CD14-positive monocyte (primary cell): ENCODE results near the gene FHL3. TPM values are rescaled to one million over a fixed set of nuclear protein-coding genes. Genes with fewer than 3 reads are reported as not detected.
A peak's percentile ranks its signal among the peaks of the same experiment; 100 is the strongest.

Experiments used
- DNase-seq, 3 donors: peaks; one replicate each; pipeline ENCODE4 v3.0.0-alpha.2; 2011 to 2022
- H2AFZ ChIP-seq: 2 replicates; pipeline ENCODE4 v1.6.0; 2012; ENCODE audit warnings: mild to moderate bottlenecking, low read depth, low read length, inconsistent platforms; ENCODE audit not compliant: insufficient read depth, poor library complexity, severe bottlenecking
- H3K27ac ChIP-seq, 2 donors: 1 replicate in 1 of 2; 2 replicates in 1 of 2; pipeline ENCODE4 v1.5.1; 2012 to 2013; ENCODE audit warnings: low read length in 2 of 2, control low read depth in 1 of 2, inconsistent platforms in 1 of 2, low read depth in 1 of 2, mild to moderate bottlenecking in 1 of 2
- H3K27me3 ChIP-seq, 2 donors: one replicate each; pipeline versions ENCODE4 v1.6.0 to v1.6.1; 2011 to 2013; ENCODE audit warnings: low read length in 2 of 2; ENCODE audit not compliant: control insufficient read depth in 2 of 2, insufficient read depth in 2 of 2
- H3K36me3 ChIP-seq, 2 donors: replicated peaks in 1 of 2; 1 replicate in 1 of 2; 2 replicates in 1 of 2; pipeline versions ENCODE4 v1.5.1 to v1.6.1; 2012 to 2013; ENCODE audit warnings: low read length in 2 of 2, control low read depth in 1 of 2, inconsistent platforms in 1 of 2, mild to moderate bottlenecking in 1 of 2; ENCODE audit not compliant: insufficient read depth in 2 of 2, control insufficient read depth in 1 of 2
- H3K4me1 ChIP-seq, 2 donors: 1 replicate in 1 of 2; 2 replicates in 1 of 2; pipeline versions ENCODE4 v1.5.1 to v1.6.1; 2012 to 2013; ENCODE audit warnings: low read length in 2 of 2, control low read depth in 1 of 2, inconsistent platforms in 1 of 2, mild to moderate bottlenecking in 1 of 2, moderate library complexity in 1 of 2; ENCODE audit not compliant: insufficient read depth in 2 of 2, control insufficient read depth in 1 of 2
- H3K4me2 ChIP-seq: replicated peaks from 2 replicates; pipeline ENCODE3; 2012; ENCODE audit warnings: low read length, moderate library complexity, mild to moderate bottlenecking; ENCODE audit not compliant: poor library complexity, severe bottlenecking; ENCODE audit errors: extremely low read depth
- H3K4me3 ChIP-seq, 3 experiments: fragments of 200-600 bp in 1 of 3; sonication (generic) in 1 of 3; replicated peaks in 1 of 3; 1 replicate in 2 of 3; 2 replicates in 1 of 3; pipeline ENCODE4 v1.5.1; 2011 to 2013; ENCODE audit warnings: low read length in 3 of 3, mild to moderate bottlenecking in 3 of 3, control low read depth in 2 of 3, low read depth in 2 of 3, inconsistent platforms in 1 of 3, moderate library complexity in 1 of 3
- H3K79me2 ChIP-seq: 2 replicates; pipeline ENCODE4 v1.6.0; 2012; ENCODE audit warnings: mild to moderate bottlenecking, control low read depth, inconsistent platforms, low read length, moderate library complexity; ENCODE audit not compliant: insufficient read depth
- H3K9ac ChIP-seq: 2 replicates; pipeline ENCODE4 v1.6.0; 2017; ENCODE audit warnings: low read length, mild to moderate bottlenecking; ENCODE audit not compliant: insufficient read depth, poor library complexity, severe bottlenecking
- H3K9me3 ChIP-seq, 2 donors: replicated peaks in 1 of 2; 1 replicate in 1 of 2; 2 replicates in 1 of 2; pipeline versions ENCODE4 v1.5.1 to v1.6.1; 2012 to 2013; ENCODE audit warnings: low read length in 2 of 2, control low read depth in 1 of 2; ENCODE audit not compliant: control insufficient read depth in 1 of 2, insufficient read depth in 1 of 2
- H4K20me1 ChIP-seq: 2 replicates; pipeline ENCODE4 v1.6.0; 2012; ENCODE audit warnings: mild to moderate bottlenecking, low read length, control low read depth, moderate library complexity; ENCODE audit not compliant: insufficient read depth
- H3K27ac Mint-ChIP-seq, 7 donors: one replicate each; pipeline ENCODE4 v1.8.0; 2020; ENCODE audit warnings: mild to moderate bottlenecking in 7 of 7, mixed read lengths in 7 of 7, moderate library complexity in 6 of 7, inconsistent platforms in 2 of 7
- H3K27me3 Mint-ChIP-seq, 3 donors: one replicate each; pipeline ENCODE4 v1.8.0; 2021 to 2022; ENCODE audit warnings: low read depth in 3 of 3, mild to moderate bottlenecking in 3 of 3, mixed read lengths in 3 of 3, moderate library complexity in 3 of 3, inconsistent platforms in 1 of 3
- H3K36me3 Mint-ChIP-seq, 2 donors: one replicate each; pipeline ENCODE4 v1.8.0; 2020; ENCODE audit warnings: mixed read lengths in 2 of 2, inconsistent platforms in 1 of 2, mild to moderate bottlenecking in 1 of 2
- H3K4me1 Mint-ChIP-seq: one replicate; pipeline ENCODE4 v1.8.0; 2020; ENCODE audit warnings: mild to moderate bottlenecking, mixed read lengths
- H3K4me3 Mint-ChIP-seq, 2 donors: one replicate each; pipeline ENCODE4 v1.8.0; 2020; ENCODE audit warnings: mild to moderate bottlenecking in 2 of 2, mixed read lengths in 2 of 2, moderate library complexity in 1 of 2
- H3K9me3 Mint-ChIP-seq, 7 donors: one replicate each; pipeline ENCODE4 v1.8.0; 2020 to 2022; ENCODE audit warnings: mixed read lengths in 7 of 7, mild to moderate bottlenecking in 6 of 7, moderate library complexity in 6 of 7, inconsistent platforms in 2 of 7
- WGBS: methylation state at CpG from one replicate; pipeline ENCODE4 v1.1.5; 2013; ENCODE audit warnings: missing lambda C conversion rate; ENCODE audit not compliant: insufficient coverage; 5-methylcytosine and 5-hydroxymethylcytosine counted together
- intact Hi-C, 2 donors: fragments of 100-400 bp; cut with micrococcal nuclease; formaldehyde crosslinking; loops; one replicate each; pipeline versions ENCODE4 v1.15.0 to v1.15.1; 2023
- polyA plus RNA-seq, 3 donors: library from polyadenylated mRNA; depleted of rRNA in 1 of 3; unstranded in 2 of 3; stranded (reverse) in 1 of 3; fragments of 300-500 nt in 2 of 3; fragments of >200 nt in 1 of 3; fragmentation: Illumina TruSeq in 2 of 3; gene quantifications; 1 replicate in 2 of 3; 2 replicates in 1 of 3; pipeline ENCODE4 v1.2.3, GENCODE V29; 2012 to 2021
- TF ChIP-seq, protein P1 (sequence below): fragments of 200-600 bp; IDR thresholded peaks from one replicate; pipeline ENCODE4 v1.8.0; 2022; ENCODE audit warnings: antibody characterized with exemption, mild to moderate bottlenecking

The FHL3 gene
- polyA plus RNA-seq, 3 donors = 24.7 to 32.3 (median 26.1) TPM

DNA sequence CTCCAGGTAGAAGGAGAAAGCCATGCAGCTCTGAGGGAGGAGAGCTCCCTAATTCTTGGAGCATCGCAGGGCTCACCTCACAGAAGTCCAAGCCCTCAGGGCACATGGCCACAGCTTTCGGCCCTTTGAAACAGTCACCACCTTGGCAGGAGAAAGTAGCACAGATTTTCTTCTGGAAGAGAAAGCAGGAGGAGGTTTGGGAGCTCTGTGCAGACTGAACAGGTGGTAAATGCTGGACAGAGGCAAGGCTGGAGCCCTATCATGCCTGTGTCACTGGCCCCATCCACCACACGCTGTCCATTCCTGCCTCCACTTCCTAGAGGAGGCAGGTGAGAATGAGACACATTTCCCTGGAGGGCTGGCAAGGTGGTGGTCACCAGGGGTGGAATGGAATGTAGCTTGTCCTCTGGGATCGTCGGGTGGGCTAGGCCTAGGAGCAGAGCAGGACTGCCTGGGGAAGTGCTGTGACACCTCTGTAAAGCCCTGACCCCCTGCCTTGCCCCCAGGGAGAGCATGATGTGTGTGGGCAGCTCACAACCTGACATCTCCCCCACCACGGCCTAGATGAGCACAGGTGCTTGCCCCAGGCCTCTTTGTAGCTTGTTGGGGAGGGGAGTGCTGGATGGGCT lies 55.7 kb downstream of the FHL3 start:
- Histone ChIP-seq H3K27ac (no peak overlapping the region), H3K9ac (no peak overlapping the region), H2AFZ (no peak overlapping the region), H3K4me2 (no peak overlapping the region), H3K27me3 (no peaks in the 10 kb centered on the region), H3K9me3 (no peaks in the 10 kb centered on the region), H3K4me1 (peaks cover 32 to 33% of the 10 kb centered on the region in 2 donors), H3K79me2 (peaks cover 15% of the 10 kb centered on the region), H3K4me3 (no peak overlapping the region), H4K20me1 (no peaks in the 10 kb centered on the region), H3K36me3 (peaks cover 0 to 3% of the 10 kb centered on the region in 2 donors)
- H3K27me3 Mint-ChIP-seq = no peaks in the 10 kb centered on the region
- TF ChIP-seq, protein P1, sequence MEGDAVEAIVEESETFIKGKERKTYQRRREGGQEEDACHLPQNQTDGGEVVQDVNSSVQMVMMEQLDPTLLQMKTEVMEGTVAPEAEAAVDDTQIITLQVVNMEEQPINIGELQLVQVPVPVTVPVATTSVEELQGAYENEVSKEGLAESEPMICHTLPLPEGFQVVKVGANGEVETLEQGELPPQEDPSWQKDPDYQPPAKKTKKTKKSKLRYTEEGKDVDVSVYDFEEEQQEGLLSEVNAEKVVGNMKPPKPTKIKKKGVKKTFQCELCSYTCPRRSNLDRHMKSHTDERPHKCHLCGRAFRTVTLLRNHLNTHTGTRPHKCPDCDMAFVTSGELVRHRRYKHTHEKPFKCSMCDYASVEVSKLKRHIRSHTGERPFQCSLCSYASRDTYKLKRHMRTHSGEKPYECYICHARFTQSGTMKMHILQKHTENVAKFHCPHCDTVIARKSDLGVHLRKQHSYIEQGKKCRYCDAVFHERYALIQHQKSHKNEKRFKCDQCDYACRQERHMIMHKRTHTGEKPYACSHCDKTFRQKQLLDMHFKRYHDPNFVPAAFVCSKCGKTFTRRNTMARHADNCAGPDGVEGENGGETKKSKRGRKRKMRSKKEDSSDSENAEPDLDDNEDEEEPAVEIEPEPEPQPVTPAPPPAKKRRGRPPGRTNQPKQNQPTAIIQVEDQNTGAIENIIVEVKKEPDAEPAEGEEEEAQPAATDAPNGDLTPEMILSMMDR = no peak
- no peak overlapping the region for H3K4me3 Mint-ChIP-seq
- peaks cover 44% of the 10 kb centered on the region for H3K4me1 Mint-ChIP-seq
- H3K36me3 Mint-ChIP-seq = peaks cover 0 to 8% of the 10 kb centered on the region in 2 donors
- intact Hi-C loops = no loop called here
- DNase-seq = no peak
- 90% methylated on average over 5 of the region's 6 CpGs for WGBS
- no peaks in the 10 kb centered on the region for H3K9me3 Mint-ChIP-seq
- peak overlapping the region in 1 of 7 donors; percentile 46 for H3K27ac Mint-ChIP-seq

DNA sequence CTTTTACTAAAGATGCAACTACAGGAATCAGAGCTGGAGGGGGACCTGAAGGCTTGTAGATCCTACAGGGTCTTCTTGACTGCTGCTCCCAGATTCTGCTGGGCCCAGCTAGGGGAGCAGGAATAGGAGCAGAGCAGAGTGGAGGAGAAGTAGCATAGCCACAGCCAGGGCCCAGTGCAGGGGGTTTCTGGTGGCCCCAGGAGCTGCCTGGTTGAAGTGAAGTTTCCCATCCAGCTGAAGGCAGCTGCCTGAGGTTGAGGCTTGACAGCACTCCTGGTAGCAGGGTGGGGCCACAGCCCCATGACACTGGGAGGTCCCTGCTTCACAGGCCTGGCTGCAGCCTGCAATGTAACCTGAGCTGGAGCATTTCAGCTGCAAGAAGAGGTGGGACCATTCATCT lies 56.5 kb downstream of the FHL3 start:
- peak overlapping the region in 1 of 2 donors; percentile 44 for H3K27ac ChIP-seq
- H3K4me1 ChIP-seq = peaks cover 32 to 33% of the 10 kb centered on the region in 2 donors
- Mint-ChIP-seq H3K36me3 (peaks cover 3 to 11% of the 10 kb centered on the region in 2 donors), H3K27me3 (no peaks in the 10 kb centered on the region), H3K9me3 (no peaks in the 10 kb centered on the region), H3K4me1 (peaks cover 44% of the 10 kb centered on the region), H3K27ac (peak overlapping the region in 3 of 7 donors; percentile 15 to 53 (median 40)), H3K4me3 (no peak overlapping the region)
- no peaks in the 10 kb centered on the region for H4K20me1 ChIP-seq
- no peak overlapping the region for H2AFZ ChIP-seq
- H3K9me3 ChIP-seq = no peaks in the 10 kb centered on the region
- peaks cover 2 to 8% of the 10 kb centered on the region in 2 donors for H3K36me3 ChIP-seq
- H3K4me2 ChIP-seq = no peak overlapping the region
- no peaks in the 10 kb centered on the region for H3K27me3 ChIP-seq
- no peak for DNase-seq
- H3K79me2 ChIP-seq = peaks cover 15% of the 10 kb centered on the region
- intact Hi-C loops = no loop called here
- H3K4me3 ChIP-seq = no peak overlapping the region
- TF ChIP-seq, protein P1 = no peak
- H3K9ac ChIP-seq = no peak overlapping the region
